ENCODE measurements around the gene NEUROG1. TPM values are rescaled to one million over a fixed set of nuclear protein-coding genes. Genes with fewer than 3 reads are reported as not detected.

The NEUROG1 gene
- total and polyA plus RNA-seq, 4 donors: not detected

DNA sequence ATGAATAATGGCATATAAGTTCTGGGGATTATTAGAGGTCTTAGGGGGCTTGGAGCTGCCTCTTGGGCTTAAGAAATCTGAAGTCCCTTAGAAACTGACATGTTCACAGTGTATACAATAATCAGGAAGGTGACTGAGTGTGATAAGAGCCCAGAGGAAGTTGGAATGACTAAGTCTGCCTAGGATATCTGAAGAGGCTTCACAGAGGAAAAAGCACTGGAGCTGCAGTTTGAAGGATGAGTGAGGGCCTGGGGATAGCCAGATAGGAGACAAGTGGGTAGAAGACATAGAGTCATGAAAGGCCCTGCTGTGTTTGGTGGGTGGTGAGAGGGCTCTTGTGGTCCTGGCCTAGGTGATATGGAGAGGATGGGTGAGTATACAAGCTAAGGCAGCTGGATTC, 8.8 kb downstream of the NEUROG1 start:
- Histone ChIP-seq H3K4me1 (ENCODE audit: control insufficient read depth in 5 of 5, insufficient read depth in 5 of 5, low read length in 5 of 5) (no peaks in the 10 kb centered on the region), H3K27me3 (ENCODE audit: control insufficient read depth in 3 of 3, insufficient read depth in 3 of 3, low read length in 2 of 3) (peaks cover 7 to 50% (median 32%) of the 10 kb centered on the region in 3 donors), H3K4me3 (no peak overlapping the region), H3K27ac (ENCODE audit: low read depth in 1 of 2, low read length in 1 of 2) (no peak overlapping the region), H3K36me3 (ENCODE audit: control insufficient read depth in 4 of 4, insufficient read depth in 4 of 4, low read length in 4 of 4) (no peaks in the 10 kb centered on the region), H3K9ac (ENCODE audit: insufficient read depth in 1 of 2, low read length in 2 of 2) (no peak overlapping the region), H3K9me3 (ENCODE audit: control insufficient read depth in 4 of 4, insufficient read depth in 3 of 4, low read length in 3 of 4) (peaks cover 0 to 7% (median 0%) of the 10 kb centered on the region in 4 donors)
- DNase-seq (no peak), ATAC-seq (ENCODE audit: insufficient read depth, low FRiP score) (no peak)
- TF ChIP-seq, protein P1, sequence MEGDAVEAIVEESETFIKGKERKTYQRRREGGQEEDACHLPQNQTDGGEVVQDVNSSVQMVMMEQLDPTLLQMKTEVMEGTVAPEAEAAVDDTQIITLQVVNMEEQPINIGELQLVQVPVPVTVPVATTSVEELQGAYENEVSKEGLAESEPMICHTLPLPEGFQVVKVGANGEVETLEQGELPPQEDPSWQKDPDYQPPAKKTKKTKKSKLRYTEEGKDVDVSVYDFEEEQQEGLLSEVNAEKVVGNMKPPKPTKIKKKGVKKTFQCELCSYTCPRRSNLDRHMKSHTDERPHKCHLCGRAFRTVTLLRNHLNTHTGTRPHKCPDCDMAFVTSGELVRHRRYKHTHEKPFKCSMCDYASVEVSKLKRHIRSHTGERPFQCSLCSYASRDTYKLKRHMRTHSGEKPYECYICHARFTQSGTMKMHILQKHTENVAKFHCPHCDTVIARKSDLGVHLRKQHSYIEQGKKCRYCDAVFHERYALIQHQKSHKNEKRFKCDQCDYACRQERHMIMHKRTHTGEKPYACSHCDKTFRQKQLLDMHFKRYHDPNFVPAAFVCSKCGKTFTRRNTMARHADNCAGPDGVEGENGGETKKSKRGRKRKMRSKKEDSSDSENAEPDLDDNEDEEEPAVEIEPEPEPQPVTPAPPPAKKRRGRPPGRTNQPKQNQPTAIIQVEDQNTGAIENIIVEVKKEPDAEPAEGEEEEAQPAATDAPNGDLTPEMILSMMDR (IDR thresholded peaks at IDR 0.05; ENCODE audit: control extremely low read depth, extremely low read depth): no peak

DNA sequence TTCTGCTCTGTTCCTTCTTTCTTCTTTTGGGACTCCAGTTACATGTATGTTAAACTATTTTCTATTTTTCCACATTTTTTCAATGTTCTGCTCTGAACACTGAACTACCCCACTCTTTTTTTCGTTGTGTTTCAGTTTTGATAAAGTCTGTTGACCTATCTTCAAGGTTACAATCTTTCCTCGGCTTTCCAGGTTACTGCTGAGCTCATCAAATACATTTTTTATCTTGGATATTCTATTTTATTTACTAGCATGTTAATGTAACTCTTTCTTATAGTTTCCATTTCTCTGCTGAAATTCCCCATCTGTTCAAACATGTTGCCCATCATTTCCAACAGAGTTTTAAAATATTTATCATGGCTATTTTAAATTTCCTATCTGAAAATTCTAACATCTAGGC, 13.8 kb downstream of the NEUROG1 start:
- Histone ChIP-seq H3K4me1 (ENCODE audit: control insufficient read depth in 5 of 5, insufficient read depth in 5 of 5, low read length in 5 of 5) (no peaks in the 10 kb centered on the region), H3K4me3 (no peak overlapping the region), H3K27ac (ENCODE audit: low read depth in 1 of 2, low read length in 1 of 2) (no peak overlapping the region), H3K9ac (ENCODE audit: insufficient read depth in 1 of 2, low read length in 2 of 2) (no peak overlapping the region), H3K9me3 (ENCODE audit: control insufficient read depth in 4 of 4, insufficient read depth in 3 of 4, low read length in 3 of 4) (peaks cover 0 to 8% (median 0%) of the 10 kb centered on the region in 4 donors), H3K36me3 (ENCODE audit: control insufficient read depth in 4 of 4, insufficient read depth in 4 of 4, low read length in 4 of 4) (no peaks in the 10 kb centered on the region), H3K27me3 (ENCODE audit: control insufficient read depth in 3 of 3, insufficient read depth in 3 of 3, low read length in 2 of 3) (peaks cover 0 to 17% (median 9%) of the 10 kb centered on the region in 3 donors)
- TF ChIP-seq, protein P1 (IDR thresholded peaks at IDR 0.05; ENCODE audit: control extremely low read depth, extremely low read depth): no peak
- ATAC-seq (ENCODE audit: insufficient read depth, low FRiP score): no peak
- 51 to 62% methylated on average over 2 of the region's 2 CpGs for WGBS, 2 donors
- no peak for DNase-seq

DNA sequence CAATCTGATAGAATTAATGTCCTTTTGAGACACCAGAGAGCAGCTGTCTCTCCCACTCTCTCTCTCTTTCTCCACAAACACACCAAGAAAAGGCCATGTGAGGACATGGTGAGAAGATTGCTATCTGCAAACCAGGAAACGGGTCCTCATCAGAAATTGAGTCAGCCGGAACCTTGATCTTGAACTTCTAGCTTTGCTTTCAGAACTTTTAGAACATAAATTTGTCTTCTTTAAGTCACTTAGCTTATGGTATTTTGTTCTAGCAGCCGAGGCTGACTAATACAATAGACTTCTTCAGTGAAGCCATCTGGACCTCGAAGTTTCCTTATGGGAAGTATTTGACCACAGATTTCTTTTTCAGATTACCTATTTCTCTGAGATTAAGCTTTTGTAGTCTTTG, 18.1 kb downstream of the NEUROG1 start:
- TF ChIP-seq, protein P1 (IDR thresholded peaks at IDR 0.05; ENCODE audit: control extremely low read depth, extremely low read depth): no peak
- no peak overlapping the region for H3K9ac ChIP-seq (ENCODE audit: insufficient read depth in 1 of 2, low read length in 2 of 2)
- H3K36me3 ChIP-seq (ENCODE audit: control insufficient read depth in 4 of 4, insufficient read depth in 4 of 4, low read length in 4 of 4): no peaks in the 10 kb centered on the region
- H3K27ac ChIP-seq (ENCODE audit: low read depth in 1 of 2, low read length in 1 of 2): no peak overlapping the region
- WGBS, 2 donors: 85 to 92% methylated on average over 4 of the region's 4 CpGs
- H3K27me3 ChIP-seq (ENCODE audit: control insufficient read depth in 3 of 3, insufficient read depth in 3 of 3, low read length in 2 of 3): peaks cover 0 to 9% (median 0%) of the 10 kb centered on the region in 3 donors
- no peaks in the 10 kb centered on the region for H3K4me1 ChIP-seq (ENCODE audit: control insufficient read depth in 5 of 5, insufficient read depth in 5 of 5, low read length in 5 of 5)
- H3K9me3 ChIP-seq (ENCODE audit: control insufficient read depth in 4 of 4, insufficient read depth in 3 of 4, low read length in 3 of 4): peaks cover 0 to 7% (median 1%) of the 10 kb centered on the region in 4 donors
- ATAC-seq (ENCODE audit: insufficient read depth, low FRiP score) (no peak), DNase-seq (no peak)
- H3K4me3 ChIP-seq: no peak overlapping the region

- H3K9me3 ChIP-seq (ENCODE audit: control insufficient read depth in 4 of 4, insufficient read depth in 3 of 4, low read length in 3 of 4): peaks cover 0 to 2% (median under 1%) of the 10 kb centered on the region in 4 donors
- H3K9ac ChIP-seq (ENCODE audit: insufficient read depth in 1 of 2, low read length in 2 of 2): no peak overlapping the region
- ATAC-seq (ENCODE audit: insufficient read depth, low FRiP score) (no peak), DNase-seq (no peak)
- WGBS, 2 donors: 80 to 86% methylated on average over 3 of the region's 3 CpGs
- peaks cover 0 to 19% (median 6%) of the 10 kb centered on the region in 3 donors for H3K27me3 ChIP-seq (ENCODE audit: control insufficient read depth in 3 of 3, insufficient read depth in 3 of 3, low read length in 2 of 3)
- no peak overlapping the region for H3K4me3 ChIP-seq
- no peaks in the 10 kb centered on the region for H3K36me3 ChIP-seq (ENCODE audit: control insufficient read depth in 4 of 4, insufficient read depth in 4 of 4, low read length in 4 of 4)
- TF ChIP-seq, protein P1 (IDR thresholded peaks at IDR 0.05; ENCODE audit: control extremely low read depth, extremely low read depth): no peak
- no peaks in the 10 kb centered on the region for H3K4me1 ChIP-seq (ENCODE audit: control insufficient read depth in 5 of 5, insufficient read depth in 5 of 5, low read length in 5 of 5)
- no peak overlapping the region for H3K27ac ChIP-seq (ENCODE audit: low read depth in 1 of 2, low read length in 1 of 2)
These were observed 21.6 kb downstream of the NEUROG1 start for GRCh38 chr5:135514116-135514515.

All from lung (tissue), 12 donors.